GM04503 (cell line): Measurements from ENCODE around the gene EIF2S2.
"Not testable (repeated sequence)": the region's sequence is repeated elsewhere in the genome, so short reads cannot be mapped to it uniquely, and the experiment has no call there.

Experiments used
- DNase-seq: peaks from one replicate; pipeline ENCODE4 v3.0.0-alpha.2; 2012; ENCODE audit warnings: low read depth

The EIF2S2 gene, protein sequence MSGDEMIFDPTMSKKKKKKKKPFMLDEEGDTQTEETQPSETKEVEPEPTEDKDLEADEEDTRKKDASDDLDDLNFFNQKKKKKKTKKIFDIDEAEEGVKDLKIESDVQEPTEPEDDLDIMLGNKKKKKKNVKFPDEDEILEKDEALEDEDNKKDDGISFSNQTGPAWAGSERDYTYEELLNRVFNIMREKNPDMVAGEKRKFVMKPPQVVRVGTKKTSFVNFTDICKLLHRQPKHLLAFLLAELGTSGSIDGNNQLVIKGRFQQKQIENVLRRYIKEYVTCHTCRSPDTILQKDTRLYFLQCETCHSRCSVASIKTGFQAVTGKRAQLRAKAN

DNA sequence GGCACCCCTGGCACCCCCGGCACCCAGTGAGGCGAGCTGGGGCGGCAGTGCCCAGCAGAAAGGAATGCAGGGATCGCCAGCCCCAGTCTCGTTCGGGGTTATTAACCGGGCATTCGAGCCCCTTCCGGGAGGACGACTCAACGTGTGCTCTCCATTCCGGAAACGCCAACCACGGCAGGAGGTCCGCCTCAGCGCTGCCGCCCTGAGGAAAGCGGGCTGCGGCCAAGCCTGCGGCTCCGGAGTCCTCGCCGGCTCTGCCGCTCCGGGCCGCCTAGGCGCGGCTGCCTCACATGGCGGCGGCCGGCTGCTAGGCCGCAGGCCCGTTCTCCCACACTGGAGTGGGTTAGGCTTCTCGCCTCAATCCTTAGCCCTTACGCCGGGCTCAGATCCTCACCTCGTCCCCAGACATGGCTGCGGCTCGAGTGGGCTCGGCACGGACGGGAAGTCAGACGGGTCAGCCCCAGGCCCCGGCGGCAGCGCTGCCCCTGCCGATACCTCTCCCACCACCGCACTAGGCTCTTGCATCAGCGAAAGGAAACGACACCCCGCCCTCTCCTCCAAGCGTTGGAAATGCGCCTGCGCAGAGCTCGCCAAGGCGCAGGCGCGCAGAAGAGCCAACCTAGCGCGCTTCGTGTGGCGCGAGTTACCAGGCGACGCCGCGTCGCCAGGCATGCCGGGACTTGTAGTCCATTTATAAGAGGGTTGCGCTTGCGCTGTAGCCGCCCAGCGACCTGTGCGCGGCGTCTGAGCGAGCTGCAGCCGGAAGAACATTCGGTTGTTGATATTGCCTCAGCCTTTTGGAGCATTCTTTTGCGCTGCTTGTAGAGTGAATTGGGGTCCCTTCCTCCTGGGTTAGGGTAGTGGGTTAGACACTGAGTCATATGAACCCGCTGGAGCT is at the start of gene EIF2S2:
EIF2S2 (minus strand) TSS at position 542 of the 898 bp plus-strand sequence; CDS start at position 409, 133 bp downstream.
- peak; percentile 89 for DNase-seq

- DNase-seq: not testable (repeated sequence)
Measured at GRCh38 chr20:34157697-34158096, 45.7 kb upstream of the EIF2S2 start.

- DNase-seq: no peak
Measured at GRCh38 chr20:34155836-34156235, 43.8 kb upstream of the EIF2S2 start.

DNA sequence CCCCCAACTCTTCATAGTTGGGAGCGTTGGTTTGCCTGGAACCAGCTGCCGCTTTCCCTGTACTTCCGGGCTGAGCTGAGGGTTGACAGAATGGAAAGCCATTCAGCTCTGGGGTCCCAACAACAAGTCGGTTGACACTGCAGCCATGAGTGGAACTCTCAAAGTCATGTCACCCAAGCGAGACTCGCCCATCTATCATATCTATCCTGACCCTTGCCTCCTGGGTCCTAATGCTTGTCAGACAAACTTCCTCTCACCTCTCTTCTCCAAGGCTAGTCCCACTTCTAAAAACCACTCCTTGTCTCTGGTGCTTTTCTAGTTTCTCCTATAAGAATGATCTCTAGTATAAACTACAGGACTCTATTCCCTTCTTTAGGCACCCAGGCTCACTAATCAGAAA is 41.1 kb upstream of the EIF2S2 start:
- not testable (repeated sequence) for DNase-seq

GRCh38 chr20:34152073-34152472 is 40.0 kb upstream of the EIF2S2 start:
- not testable (repeated sequence) for DNase-seq

DNA sequence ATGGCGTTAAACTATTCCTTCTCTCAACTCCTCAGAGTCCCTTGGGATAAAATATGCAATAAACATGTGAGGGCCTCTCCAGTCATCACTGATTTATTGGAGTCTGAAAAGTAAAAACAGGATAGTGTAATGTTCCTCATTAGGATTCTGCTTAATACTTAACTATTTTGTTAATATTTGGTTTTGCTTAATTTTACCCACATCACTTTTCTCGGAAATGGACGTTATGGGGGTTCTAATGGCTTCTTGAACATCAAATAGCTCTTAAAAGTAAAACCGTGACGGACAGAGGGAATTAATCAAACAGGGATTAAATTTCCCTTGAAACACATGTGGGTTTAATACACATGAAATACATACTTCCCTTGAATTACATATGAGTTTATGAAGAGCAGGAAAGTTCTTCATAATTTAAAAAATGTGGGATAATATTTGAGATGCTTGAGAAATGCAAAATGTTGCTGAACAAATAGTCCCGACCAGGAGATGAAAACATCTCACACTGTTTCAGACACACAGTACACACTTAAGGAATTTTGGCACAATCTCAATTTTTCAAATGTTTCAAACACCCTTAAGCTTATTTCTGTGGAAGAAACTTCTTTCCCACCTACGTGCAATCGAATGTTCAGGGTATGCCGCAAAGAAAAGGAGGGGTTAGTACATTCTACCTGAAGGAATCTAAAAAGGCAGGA is 38.4 kb upstream of the EIF2S2 start:
- no peak for DNase-seq

DNA sequence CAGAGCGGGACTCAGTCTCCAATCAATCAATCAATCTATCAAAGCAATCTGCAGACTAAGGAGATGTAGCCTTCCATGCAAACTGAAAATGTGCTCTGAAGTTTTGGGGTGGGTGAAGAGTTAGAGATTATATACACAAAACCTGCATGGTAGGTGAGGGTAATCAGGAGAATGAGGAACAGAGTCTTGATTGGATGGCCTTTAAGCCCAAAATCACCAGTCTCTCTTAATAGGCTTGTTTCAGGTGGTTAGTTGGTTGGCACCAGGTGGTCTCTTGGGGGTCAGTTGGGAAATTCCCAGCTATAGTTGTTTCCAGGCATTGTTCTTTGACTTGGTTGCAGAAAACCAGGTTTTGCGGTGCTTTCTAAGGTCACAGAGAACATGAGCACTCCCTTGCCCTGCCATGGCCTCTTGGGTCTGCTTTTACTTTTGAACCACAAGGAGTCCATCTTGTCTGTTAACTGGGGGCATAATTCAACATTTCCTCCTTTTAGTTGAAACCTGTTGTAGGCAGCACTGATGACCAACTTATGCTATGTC is 33.3 kb upstream of the EIF2S2 start:
- no peak for DNase-seq

GRCh38 chr20:34143951-34144350 is 31.9 kb upstream of the EIF2S2 start:
- DNase-seq: no peak

GRCh38 chr20:34142121-34142520 is 30.1 kb upstream of the EIF2S2 start:
- DNase-seq: no peak

GRCh38 chr20:34141293-34141692 is 29.2 kb upstream of the EIF2S2 start:
- no peak for DNase-seq

DNA sequence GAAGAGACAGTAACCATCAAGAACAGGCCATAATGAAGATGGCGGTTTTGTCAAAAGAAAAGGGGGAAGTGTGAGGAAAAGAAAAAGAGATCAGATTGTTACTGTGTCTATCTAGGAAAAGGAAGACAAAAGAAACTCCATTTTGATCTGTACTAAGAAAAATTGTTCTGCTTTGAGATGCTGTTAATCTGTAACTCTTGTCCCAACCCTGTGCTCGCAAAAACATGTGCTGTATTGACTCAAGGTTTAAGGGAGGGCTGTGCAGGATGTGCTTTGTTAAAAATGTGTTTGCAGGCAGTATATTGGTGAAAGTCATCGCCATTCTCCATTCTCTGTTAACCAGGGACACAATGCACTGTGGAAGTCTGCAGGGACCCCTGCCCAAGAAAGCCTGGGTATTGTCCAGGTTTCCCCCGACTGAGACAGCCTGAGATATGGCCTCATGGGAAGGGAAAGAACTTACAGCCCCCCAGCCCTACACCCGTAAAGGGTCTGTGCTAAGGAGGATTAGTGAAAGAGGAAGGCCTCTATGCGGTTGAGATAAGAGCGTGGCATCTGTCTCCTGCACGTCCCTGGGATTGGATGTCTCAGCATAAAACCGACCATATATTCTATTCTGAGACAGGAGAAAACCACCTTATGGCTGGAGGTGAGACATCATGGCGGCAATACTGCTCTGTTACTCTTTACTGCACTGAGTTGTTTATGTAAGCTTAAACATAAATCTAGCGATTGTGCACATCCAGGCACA is 23.7 kb upstream of the EIF2S2 start:
- DNase-seq: not testable (repeated sequence)

DNA sequence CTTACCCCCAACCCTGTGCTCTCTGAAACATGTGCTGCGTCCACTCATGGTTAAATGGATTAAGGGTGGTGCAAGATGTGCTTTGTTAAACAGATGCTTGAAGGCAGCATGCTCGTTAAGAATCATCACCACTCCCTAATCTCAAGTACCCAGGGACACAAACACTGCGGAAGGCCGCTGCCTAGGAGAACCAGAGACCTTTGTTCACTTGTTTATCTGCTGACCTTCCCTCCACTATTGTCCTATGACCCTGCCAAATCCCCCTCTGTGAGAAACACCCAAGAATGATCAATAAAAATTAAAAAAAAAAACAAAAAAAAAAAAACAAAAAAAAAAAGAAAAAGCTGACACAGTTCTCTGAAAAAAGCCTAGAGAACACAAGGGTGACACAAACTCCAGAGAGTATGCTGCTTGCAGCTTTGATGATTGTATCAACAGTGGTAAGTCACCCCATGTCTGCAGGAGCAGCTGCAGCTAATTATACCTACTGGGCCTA is 21.4 kb upstream of the EIF2S2 start:
- not testable (repeated sequence) for DNase-seq

DNA sequence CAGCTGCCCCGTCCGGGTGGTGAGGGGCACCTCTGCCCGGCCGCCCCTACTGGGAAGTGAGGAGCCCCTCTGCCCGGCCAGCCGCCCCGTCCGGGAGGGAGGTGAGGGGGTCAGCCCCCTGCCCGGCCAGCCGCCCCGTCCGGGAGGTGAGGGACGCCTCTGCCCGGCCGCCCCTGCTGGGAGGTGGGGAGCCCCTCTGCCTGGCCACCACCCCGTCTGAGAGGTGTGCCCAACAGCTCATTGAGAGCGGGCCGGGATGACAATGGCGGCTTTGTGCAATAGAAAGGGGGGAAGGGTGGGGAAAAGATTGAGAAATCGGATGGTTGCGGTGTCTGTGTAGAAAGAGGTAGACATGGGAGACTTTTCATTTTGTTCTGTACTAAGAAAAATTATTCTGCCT is 20.9 kb upstream of the EIF2S2 start:
- DNase-seq: not testable (repeated sequence)

DNA sequence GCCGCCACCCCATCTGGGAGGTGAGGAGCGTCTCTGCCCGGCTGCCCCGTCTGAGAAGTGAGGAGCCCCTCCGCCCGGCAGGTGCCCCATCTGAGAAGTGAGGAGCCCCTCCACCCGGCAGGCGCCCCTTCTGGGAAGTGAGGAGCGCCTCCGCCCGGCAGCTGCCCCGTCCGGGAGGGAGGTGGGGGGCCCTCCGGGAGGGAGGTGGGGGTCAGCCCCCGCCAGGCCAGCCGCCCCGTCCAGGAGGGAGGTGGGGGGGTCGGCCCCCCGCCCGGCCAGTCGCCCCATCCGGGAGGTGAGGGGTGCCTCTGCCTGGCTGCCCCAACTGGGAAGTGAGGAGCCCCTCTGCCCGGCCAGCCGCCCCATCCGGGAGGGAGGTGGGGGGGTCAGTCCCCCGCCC is 20.4 kb upstream of the EIF2S2 start:
- DNase-seq: not testable (repeated sequence)

GRCh38 chr20:34131491-34131890 is 19.4 kb upstream of the EIF2S2 start:
- no peak for DNase-seq

- no peak for DNase-seq
Measured at GRCh38 chr20:34129518-34130162, 17.6 kb upstream of the EIF2S2 start.

- DNase-seq: no peak
Measured at GRCh38 chr20:34127792-34128191, 15.7 kb upstream of the EIF2S2 start.

GRCh38 chr20:34124469-34125249 is 12.6 kb upstream of the EIF2S2 start:
- no peak for DNase-seq

DNA sequence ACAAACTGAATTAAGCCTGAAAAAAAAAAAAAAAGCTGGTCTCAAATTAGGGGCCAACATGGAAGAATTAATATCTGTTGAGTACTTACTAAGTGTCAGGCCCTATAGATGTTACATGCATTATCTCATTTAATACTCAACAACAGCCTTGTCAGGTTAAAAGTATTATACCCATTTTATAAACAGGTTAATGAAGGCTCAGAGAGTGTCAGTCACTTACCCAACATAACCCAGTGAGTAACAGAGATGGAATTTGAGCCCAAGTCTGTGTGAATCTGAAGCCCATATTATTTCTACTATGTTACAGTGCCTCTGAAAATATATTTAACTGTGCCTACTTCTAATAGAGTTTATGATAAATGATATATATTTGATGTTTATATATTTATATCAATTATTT is 11.3 kb upstream of the EIF2S2 start:
- DNase-seq: no peak
